ENCODE results near the gene PEX5.

DNA sequence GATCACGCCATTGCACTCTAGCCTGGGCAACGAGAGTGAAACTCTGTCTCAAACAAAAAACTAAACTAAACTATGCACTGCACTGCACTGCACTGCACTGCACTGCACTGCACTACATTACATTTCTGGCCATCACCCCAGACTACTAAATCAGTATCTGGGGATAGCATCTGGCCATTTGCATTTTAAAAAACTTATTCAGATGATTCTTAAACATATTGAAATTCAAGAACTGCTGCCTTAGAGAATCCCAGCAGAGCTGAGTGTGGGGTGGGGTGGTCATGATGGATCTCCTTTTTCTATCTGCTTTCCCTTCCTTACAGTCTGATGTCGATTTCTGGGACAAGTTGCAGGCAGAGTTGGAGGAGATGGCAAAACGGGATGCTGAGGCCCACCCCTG is 13.6 kb downstream of the PEX5 start:
- TF ChIP-seq EZH2 (IDR thresholded peaks at IDR 0.05; ENCODE audit: low read depth, unreplicated experiment) (no peak), POLR2AphosphoS5 (IDR thresholded peaks at IDR 0.05; ENCODE audit: low read depth) (no peak), JUNB (IDR thresholded peaks at IDR 0.05; ENCODE audit: unreplicated experiment) (no peak), ZNF331 (CRISPR knock-in tag; IDR thresholded peaks at IDR 0.05; ENCODE audit: low read depth) (no peak)
- TF ChIP-seq, protein P1, sequence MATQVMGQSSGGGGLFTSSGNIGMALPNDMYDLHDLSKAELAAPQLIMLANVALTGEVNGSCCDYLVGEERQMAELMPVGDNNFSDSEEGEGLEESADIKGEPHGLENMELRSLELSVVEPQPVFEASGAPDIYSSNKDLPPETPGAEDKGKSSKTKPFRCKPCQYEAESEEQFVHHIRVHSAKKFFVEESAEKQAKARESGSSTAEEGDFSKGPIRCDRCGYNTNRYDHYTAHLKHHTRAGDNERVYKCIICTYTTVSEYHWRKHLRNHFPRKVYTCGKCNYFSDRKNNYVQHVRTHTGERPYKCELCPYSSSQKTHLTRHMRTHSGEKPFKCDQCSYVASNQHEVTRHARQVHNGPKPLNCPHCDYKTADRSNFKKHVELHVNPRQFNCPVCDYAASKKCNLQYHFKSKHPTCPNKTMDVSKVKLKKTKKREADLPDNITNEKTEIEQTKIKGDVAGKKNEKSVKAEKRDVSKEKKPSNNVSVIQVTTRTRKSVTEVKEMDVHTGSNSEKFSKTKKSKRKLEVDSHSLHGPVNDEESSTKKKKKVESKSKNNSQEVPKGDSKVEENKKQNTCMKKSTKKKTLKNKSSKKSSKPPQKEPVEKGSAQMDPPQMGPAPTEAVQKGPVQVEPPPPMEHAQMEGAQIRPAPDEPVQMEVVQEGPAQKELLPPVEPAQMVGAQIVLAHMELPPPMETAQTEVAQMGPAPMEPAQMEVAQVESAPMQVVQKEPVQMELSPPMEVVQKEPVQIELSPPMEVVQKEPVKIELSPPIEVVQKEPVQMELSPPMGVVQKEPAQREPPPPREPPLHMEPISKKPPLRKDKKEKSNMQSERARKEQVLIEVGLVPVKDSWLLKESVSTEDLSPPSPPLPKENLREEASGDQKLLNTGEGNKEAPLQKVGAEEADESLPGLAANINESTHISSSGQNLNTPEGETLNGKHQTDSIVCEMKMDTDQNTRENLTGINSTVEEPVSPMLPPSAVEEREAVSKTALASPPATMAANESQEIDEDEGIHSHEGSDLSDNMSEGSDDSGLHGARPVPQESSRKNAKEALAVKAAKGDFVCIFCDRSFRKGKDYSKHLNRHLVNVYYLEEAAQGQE (IDR thresholded peaks at IDR 0.05; ENCODE audit: unreplicated experiment) = no peak
- TF ChIP-seq, protein P2, sequence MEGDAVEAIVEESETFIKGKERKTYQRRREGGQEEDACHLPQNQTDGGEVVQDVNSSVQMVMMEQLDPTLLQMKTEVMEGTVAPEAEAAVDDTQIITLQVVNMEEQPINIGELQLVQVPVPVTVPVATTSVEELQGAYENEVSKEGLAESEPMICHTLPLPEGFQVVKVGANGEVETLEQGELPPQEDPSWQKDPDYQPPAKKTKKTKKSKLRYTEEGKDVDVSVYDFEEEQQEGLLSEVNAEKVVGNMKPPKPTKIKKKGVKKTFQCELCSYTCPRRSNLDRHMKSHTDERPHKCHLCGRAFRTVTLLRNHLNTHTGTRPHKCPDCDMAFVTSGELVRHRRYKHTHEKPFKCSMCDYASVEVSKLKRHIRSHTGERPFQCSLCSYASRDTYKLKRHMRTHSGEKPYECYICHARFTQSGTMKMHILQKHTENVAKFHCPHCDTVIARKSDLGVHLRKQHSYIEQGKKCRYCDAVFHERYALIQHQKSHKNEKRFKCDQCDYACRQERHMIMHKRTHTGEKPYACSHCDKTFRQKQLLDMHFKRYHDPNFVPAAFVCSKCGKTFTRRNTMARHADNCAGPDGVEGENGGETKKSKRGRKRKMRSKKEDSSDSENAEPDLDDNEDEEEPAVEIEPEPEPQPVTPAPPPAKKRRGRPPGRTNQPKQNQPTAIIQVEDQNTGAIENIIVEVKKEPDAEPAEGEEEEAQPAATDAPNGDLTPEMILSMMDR (conservative IDR thresholded peaks at IDR 0.05; ENCODE audit: low read depth in 2 of 2) = no peak
